HEK293T (cell line): Measurements from ENCODE around the gene UBR3.
"Not testable (repeated sequence)": the region's sequence is repeated elsewhere in the genome, so short reads cannot be mapped to it uniquely, and the experiment has no call there.

ENCODE experiments used
- CTCF ChIA-PET: fragments of 350-600 bp; formaldehyde crosslinking; extraction: SDS; loops from one replicate; lab custom pipeline; 2021; ENCODE audit warnings: antibody characterized with exemption, inconsistent platforms; lab: Yijun Ruan, JAX
- POLR2A ChIA-PET: fragments of 350-600 bp; formaldehyde crosslinking; extraction: SDS; loops from one replicate; lab custom pipeline; 2020; ENCODE audit warnings: antibody characterized with exemption, inconsistent platforms; lab: Yijun Ruan, JAX
- DNase-seq: peaks from one replicate; pipeline ENCODE4 v3.0.0; 2012; ENCODE audit warnings: mixed read lengths; ENCODE audit errors: extremely low spot score
- ARNT ChIP-seq: fragments of 450-650 bp; IDR thresholded peaks from 2 replicates; pipeline ENCODE4 v1.6.1; 2017; ENCODE audit warnings: mild to moderate bottlenecking
- BHLHE40 ChIP-seq: fragments of 450-650 bp; IDR thresholded peaks from 2 replicates; pipeline ENCODE4 v1.6.1; 2016; ENCODE audit warnings: mild to moderate bottlenecking, moderate library complexity, borderline replicate concordance
- CTBP1 ChIP-seq: fragments of 450-650 bp; IDR thresholded peaks from 2 replicates; pipeline ENCODE4 v1.6.1; 2016; ENCODE audit warnings: borderline replicate concordance
- ELF4 ChIP-seq: fragments of 450-650 bp; IDR thresholded peaks from 2 replicates; pipeline ENCODE4 v1.6.1; 2017; ENCODE audit warnings: antibody characterized with exemption
- FOXA1 ChIP-seq: fragments of 450-650 bp; IDR thresholded peaks from 2 replicates; pipeline ENCODE4 v1.6.1; 2016; ENCODE audit warnings: mild to moderate bottlenecking
- FOXK2 ChIP-seq: fragments of 450-650 bp; IDR thresholded peaks from 2 replicates; pipeline ENCODE4 v1.6.1; 2016; ENCODE audit warnings: mild to moderate bottlenecking
- FOXM1 ChIP-seq: fragments of 450-650 bp; IDR thresholded peaks from 2 replicates; pipeline ENCODE4 v1.6.1; 2017; ENCODE audit warnings: mild to moderate bottlenecking, borderline replicate concordance
- HDGF ChIP-seq: fragments of 450-650 bp; IDR thresholded peaks from 2 replicates; pipeline ENCODE4 v1.6.1; 2017; ENCODE audit warnings: antibody characterized with exemption, borderline replicate concordance
- L3MBTL2 ChIP-seq: fragments of 450-650 bp; conservative IDR thresholded peaks from 2 replicates; pipeline ENCODE4 v1.6.1; 2016; ENCODE audit warnings: mild to moderate bottlenecking
- LEF1 ChIP-seq: fragments of 450-650 bp; IDR thresholded peaks from 2 replicates; pipeline ENCODE4 v1.6.1; 2017; ENCODE audit warnings: mild to moderate bottlenecking, borderline replicate concordance
- NFRKB ChIP-seq: fragments of 450-650 bp; IDR thresholded peaks from 2 replicates; pipeline ENCODE4 v1.6.1; 2016; ENCODE audit warnings: mild to moderate bottlenecking, moderate library complexity
- PKNOX1 ChIP-seq: fragments of 450-650 bp; IDR thresholded peaks from 2 replicates; pipeline ENCODE4 v1.6.1; 2016
- SP1 ChIP-seq: fragments of 450-650 bp; IDR thresholded peaks from 2 replicates; pipeline ENCODE4 v1.6.1; 2017
- SUZ12 ChIP-seq: fragments of 450-650 bp; IDR thresholded peaks from 2 replicates; pipeline ENCODE4 v1.6.1; 2016; ENCODE audit warnings: mild to moderate bottlenecking
- TARDBP ChIP-seq: fragments of 450-650 bp; IDR thresholded peaks from 2 replicates; pipeline ENCODE4 v1.6.1; 2016
- ZNF384 ChIP-seq: fragments of 450-650 bp; IDR thresholded peaks from 2 replicates; pipeline ENCODE4 v1.6.1; 2016

The UBR3 gene

GRCh38 chr2:169895294-169895985 lies 68.2 kb downstream of the UBR3 start:
- DNase-seq = no peak
- ChIA-PET CTCF (interaction anchor here (0.6 kb wide), 1 partner anchor 93 kb away, joined by 3 read pairs; no protein-coding TSS in a partner anchor), POLR2A (no interaction called here)
- no peak for TF ChIP-seq BHLHE40
- TF ChIP-seq NFRKB = no peak
- TF ChIP-seq ARNT = no peak
- no peak for TF ChIP-seq LEF1

- no peak for DNase-seq
- POLR2A ChIA-PET = no interaction called here
- TF ChIP-seq ZNF384 (no peak), BHLHE40 (no peak), ELF4 (no peak), CTBP1 (no peak), SP1 (no peak), TARDBP (no peak), ARNT (no peak), LEF1 (no peak), HDGF (no peak), FOXM1 (no peak), NFRKB (no peak), SUZ12 (no peak), L3MBTL2 (no peak), FOXA1 (no peak)
- CTCF ChIA-PET = interaction anchor here (0.5 to 1.0 kb wide), 2 partner anchors 13 to 45 kb away, joined by 3 to 5 read pairs; no protein-coding TSS in a partner anchor
These were observed 70.6 kb downstream of the UBR3 start for GRCh38 chr2:169897834-169898233.

GRCh38 chr2:169900103-169900502 lies 72.8 kb downstream of the UBR3 start:
- POLR2A ChIA-PET, DNase-seq, CTCF ChIA-PET: not testable (repeated sequence)

- ChIA-PET CTCF (no interaction called here), POLR2A (no interaction called here)
- DNase-seq = no peak
- no peak for TF ChIP-seq NFRKB
- TF ChIP-seq ARNT = no peak
- no peak for TF ChIP-seq ZNF384
- no peak for TF ChIP-seq TARDBP
- TF ChIP-seq PKNOX1 = no peak
- no peak for TF ChIP-seq FOXA1
- no peak for TF ChIP-seq HDGF
- TF ChIP-seq L3MBTL2 = no peak
- TF ChIP-seq SP1 = no peak
- TF ChIP-seq FOXK2 = no peak
These were observed 73.4 kb downstream of the UBR3 start for GRCh38 chr2:169900686-169901085.

- ChIA-PET CTCF (no interaction called here), POLR2A (no interaction called here)
- TF ChIP-seq ZNF384 = 0 out of 2 replicates have a peak, but pooled peaks have one; percentile 19
- TF ChIP-seq CTBP1 = no peak
- no peak for TF ChIP-seq PKNOX1
- no peak for TF ChIP-seq BHLHE40
- DNase-seq = no peak
These were observed 79.5 kb downstream of the UBR3 start for GRCh38 chr2:169906731-169907130.

GRCh38 chr2:169909376-169909775 lies 82.1 kb downstream of the UBR3 start:
- no peak for TF ChIP-seq ZNF384
- TF ChIP-seq L3MBTL2 = no peak
- no peak for TF ChIP-seq SUZ12
- no peak for TF ChIP-seq HDGF
- no peak for TF ChIP-seq BHLHE40
- no peak for TF ChIP-seq LEF1
- TF ChIP-seq TARDBP = no peak
- CTCF ChIA-PET = no interaction called here
- POLR2A ChIA-PET = no interaction called here
- DNase-seq = no peak

- ChIA-PET POLR2A (no interaction called here), CTCF (interaction anchor here (1.0 kb wide), 1 partner anchor 12 kb away, joined by 3 read pairs; no protein-coding TSS in a partner anchor)
- TF ChIP-seq BHLHE40 (no peak), FOXA1 (no peak), PKNOX1 (no peak), SUZ12 (no peak), FOXM1 (no peak), LEF1 (no peak), HDGF (no peak), SP1 (no peak), TARDBP (no peak)
- no peak for DNase-seq
These were observed 83.0 kb downstream of the UBR3 start for GRCh38 chr2:169910109-169910799.
